PC-3 (cell line): ENCODE results near the gene MYADM.

ENCODE experiments used
- CTCF ChIP-seq: fragments of 300-600 bp; sonication (generic); conservative IDR thresholded peaks from 2 replicates; pipeline ENCODE4 v1.5.1; 2017; ENCODE audit warnings: antibody characterized with exemption, low read depth, mild to moderate bottlenecking, low read length
- EZH2 ChIP-seq: fragments of 300-600 bp; sonication (generic); IDR thresholded peaks from one replicate; pipeline ENCODE4 v1.6.1; 2017; ENCODE audit warnings: antibody characterized with exemption, mild to moderate bottlenecking, low read length; ENCODE audit not compliant: unreplicated experiment
- EZH2phosphoT487 ChIP-seq: fragments of 300-600 bp; sonication (generic); IDR thresholded peaks from 2 replicates; pipeline ENCODE4 v1.6.1; 2018; ENCODE audit warnings: mild to moderate bottlenecking, antibody characterized with exemption, low read length, borderline replicate concordance

- TF ChIP-seq CTCF (no peak), EZH2 (no peak), EZH2phosphoT487 (no peak)
Measured at GRCh38 chr19:53868091-53868891, 608 bp downstream of the MYADM start.
